Large intestine (tissue), 3 donors: ENCODE measurements around the gene SLC40A1. TPM values are rescaled to one million over a fixed set of nuclear protein-coding genes. Genes with fewer than 3 reads are reported as not detected.
"Not testable (repeated sequence)": the region's sequence is repeated elsewhere in the genome, so short reads cannot be mapped to it uniquely, and the experiment has no call there.

Experiments used
- DNase-seq, 2 donors: peaks; one replicate each; pipeline versions ENCODE4 v3.0.0 to v3.0.0-alpha.2; 2013
- H3K27ac ChIP-seq: one replicate; pipeline ENCODE4 v1.5.1; 2013; ENCODE audit warnings: low read length
- H3K27me3 ChIP-seq: 2 replicates; pipeline ENCODE4 v1.6.1; 2013; ENCODE audit warnings: low read length; ENCODE audit not compliant: control insufficient read depth, insufficient read depth
- H3K36me3 ChIP-seq: 2 replicates; pipeline ENCODE4 v1.6.1; 2013; ENCODE audit warnings: low read length; ENCODE audit not compliant: control insufficient read depth, insufficient read depth
- H3K4me1 ChIP-seq: one replicate; pipeline ENCODE4 v1.6.1; 2013; ENCODE audit warnings: low read length; ENCODE audit not compliant: control insufficient read depth, insufficient read depth
- H3K4me3 ChIP-seq: one replicate; pipeline ENCODE4 v1.5.1; 2013; ENCODE audit warnings: low read length
- H3K9me3 ChIP-seq: one replicate; pipeline ENCODE4 v1.6.1; 2013; ENCODE audit warnings: mild to moderate bottlenecking, low read depth, low read length, moderate library complexity; ENCODE audit not compliant: control insufficient read depth
- WGBS: methylation state at CpG from one replicate; pipeline ENCODE4 v1.1.5; 2013; ENCODE audit warnings: low lambda C conversion rate; ENCODE audit not compliant: insufficient coverage; 5-methylcytosine and 5-hydroxymethylcytosine counted together
- polyA plus RNA-seq: library from polyadenylated mRNA; unstranded; fragments of 120-200 nt; gene quantifications from one replicate; pipeline ENCODE4 v1.2.1, GENCODE V29; 2013

Gene SLC40A1
- polyA plus RNA-seq, 1 donor: 304 TPM

DNA sequence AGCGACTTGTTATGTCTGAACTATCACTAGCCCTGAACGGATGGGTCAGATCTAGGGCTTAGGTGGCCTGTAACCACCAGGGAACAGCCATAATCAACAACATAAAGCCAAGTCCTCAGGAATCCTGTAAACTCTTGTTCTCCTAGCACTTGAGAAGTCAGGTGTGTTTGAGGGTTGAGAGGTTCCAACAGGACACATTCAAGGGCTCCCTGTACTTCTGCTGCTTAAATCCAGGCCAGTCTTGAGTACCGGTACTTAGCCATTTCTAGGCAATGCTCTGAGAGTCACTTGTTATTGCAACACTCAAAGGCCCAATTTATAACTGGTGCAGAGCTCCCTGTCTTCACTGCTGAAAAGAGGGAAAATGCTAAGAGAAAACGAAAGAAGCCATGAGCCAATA is 21.6 kb upstream of the SLC40A1 start:
- WGBS: 100% methylated on average over 1 of the region's 4 CpGs
- no peak overlapping the region for H3K4me3 ChIP-seq

DNA sequence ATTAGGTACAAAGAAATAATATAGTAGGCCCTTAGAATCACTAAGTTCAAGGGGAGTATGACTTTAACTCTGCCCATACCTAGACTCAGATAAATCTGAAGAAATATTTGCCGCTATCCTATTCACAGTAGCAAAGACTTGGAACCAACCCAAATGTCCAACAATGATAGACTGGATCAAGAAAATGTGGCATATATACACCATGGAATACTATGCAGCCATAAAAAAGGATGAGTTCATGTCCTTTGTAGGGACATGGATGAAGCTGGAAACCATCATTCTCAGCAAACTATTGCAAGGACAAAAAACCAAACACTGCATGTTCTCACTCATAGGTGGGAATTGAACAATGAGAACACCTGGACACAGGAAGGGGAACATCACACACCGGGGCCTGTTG is 21.1 kb upstream of the SLC40A1 start:
- not testable (repeated sequence) for H3K27ac ChIP-seq, H3K4me3 ChIP-seq, H3K9me3 ChIP-seq, DNase-seq, H3K27me3 ChIP-seq, H3K4me1 ChIP-seq, H3K36me3 ChIP-seq
- WGBS: no CpG with 5 or more reads among the region's 2 CpGs

More for the DNA sequence above, 21.6 kb upstream of the SLC40A1 start:
- no peak for DNase-seq
- H3K36me3 ChIP-seq: no peaks in the 10 kb centered on the region
- no peaks in the 10 kb centered on the region for H3K27me3 ChIP-seq
- H3K4me1 ChIP-seq: no peaks in the 10 kb centered on the region
- no peak overlapping the region for H3K27ac ChIP-seq
- H3K9me3 ChIP-seq: no peaks in the 10 kb centered on the region

DNA sequence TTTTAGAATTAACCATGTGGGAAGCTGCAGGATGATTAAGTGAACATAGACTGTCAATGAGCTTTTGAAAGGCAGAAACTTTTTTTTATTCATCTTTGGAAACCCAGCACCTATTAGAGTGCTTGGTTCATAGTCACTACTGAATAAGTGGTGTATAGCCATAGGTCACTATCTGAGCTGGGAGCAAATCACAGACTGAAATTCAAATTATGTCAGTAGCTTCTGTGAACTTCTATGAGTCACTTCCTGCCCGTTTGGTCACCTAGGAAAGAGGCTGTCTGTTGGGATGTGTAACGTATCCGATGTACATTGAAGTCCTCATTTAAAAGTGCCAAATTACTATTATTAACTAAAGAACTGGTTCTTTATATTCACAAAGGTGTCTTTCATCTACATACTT is 20.5 kb upstream of the SLC40A1 start:
- Histone ChIP-seq H3K9me3 (no peaks in the 10 kb centered on the region), H3K27ac (no peak overlapping the region), H3K4me1 (no peaks in the 10 kb centered on the region), H3K4me3 (no peak overlapping the region), H3K27me3 (no peaks in the 10 kb centered on the region), H3K36me3 (no peaks in the 10 kb centered on the region)
- no CpG with 5 or more reads among the region's 3 CpGs for WGBS
- no peak for DNase-seq

DNA sequence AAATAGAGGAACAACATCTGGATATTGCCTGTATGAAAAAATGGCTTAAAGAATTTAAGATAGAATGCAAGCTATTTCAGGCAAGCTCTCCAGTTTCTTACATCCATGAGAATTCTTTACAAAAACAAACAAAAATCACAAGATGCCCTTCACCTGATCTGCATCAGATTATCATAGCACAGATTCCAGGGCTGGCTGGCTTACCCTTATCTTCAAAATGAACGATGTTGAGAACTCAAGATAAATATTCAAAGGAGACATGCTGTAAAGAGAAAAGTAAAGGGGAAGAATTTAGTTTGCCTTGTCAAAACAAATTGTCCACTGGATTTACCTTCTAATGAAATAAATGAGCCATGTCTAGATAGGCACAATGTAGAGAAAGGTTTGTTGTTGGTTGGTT is 18.7 kb upstream of the SLC40A1 start:
- WGBS: 0% methylated on average over 1 of the region's 1 CpG
- no peaks in the 10 kb centered on the region for H3K9me3 ChIP-seq
- no peak for DNase-seq
- no peaks in the 10 kb centered on the region for H3K4me1 ChIP-seq
- no peak overlapping the region for H3K27ac ChIP-seq
- no peak overlapping the region for H3K4me3 ChIP-seq
- no peaks in the 10 kb centered on the region for H3K36me3 ChIP-seq
- H3K27me3 ChIP-seq: no peaks in the 10 kb centered on the region

DNA sequence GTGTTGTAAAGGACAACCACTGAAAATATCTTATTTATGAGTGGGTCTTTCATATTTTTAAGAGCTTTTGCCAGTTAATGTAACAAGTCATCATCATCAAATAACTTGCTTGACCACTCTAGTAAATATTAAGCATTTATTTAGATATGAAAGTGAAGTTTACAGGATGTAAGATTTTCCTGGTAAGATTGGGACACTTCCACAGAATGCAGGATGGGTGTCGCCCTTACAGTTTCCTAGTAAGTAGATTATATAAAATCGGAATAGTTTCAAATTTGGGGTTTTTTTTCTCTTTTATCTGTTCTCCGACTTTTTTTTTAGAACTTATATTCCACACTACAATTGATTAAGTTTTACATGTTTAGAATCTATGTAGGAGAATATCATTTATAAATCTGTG is 14.8 kb upstream of the SLC40A1 start:
- Histone ChIP-seq H3K27me3 (no peaks in the 10 kb centered on the region), H3K9me3 (no peaks in the 10 kb centered on the region), H3K27ac (no peak overlapping the region), H3K4me1 (no peaks in the 10 kb centered on the region), H3K36me3 (no peaks in the 10 kb centered on the region), H3K4me3 (no peak overlapping the region)
- WGBS: 100% methylated on average over 2 of the region's 3 CpGs
- DNase-seq: no peak

DNA sequence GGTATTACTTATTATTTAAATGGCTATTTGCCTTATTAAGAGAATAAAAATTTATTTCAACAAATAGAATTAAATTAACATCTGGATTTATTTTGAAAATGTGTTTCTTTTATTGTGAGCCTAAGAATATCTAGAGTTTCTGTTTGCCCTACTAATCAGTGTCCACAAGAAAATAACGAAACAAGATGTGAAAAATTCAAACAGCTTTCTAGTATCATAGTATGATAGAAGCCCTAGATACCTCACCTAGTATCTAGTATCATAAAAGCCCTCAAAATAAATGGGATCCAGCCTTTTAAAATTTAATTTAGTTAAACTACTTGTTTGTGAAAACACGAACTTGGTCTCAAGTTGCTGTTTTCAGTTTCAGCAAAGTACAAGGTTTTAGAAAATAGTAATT is 13.7 kb upstream of the SLC40A1 start:
- whole genome bisulfite sequencing: 100% methylated on average over 1 of the region's 2 CpGs

DNA sequence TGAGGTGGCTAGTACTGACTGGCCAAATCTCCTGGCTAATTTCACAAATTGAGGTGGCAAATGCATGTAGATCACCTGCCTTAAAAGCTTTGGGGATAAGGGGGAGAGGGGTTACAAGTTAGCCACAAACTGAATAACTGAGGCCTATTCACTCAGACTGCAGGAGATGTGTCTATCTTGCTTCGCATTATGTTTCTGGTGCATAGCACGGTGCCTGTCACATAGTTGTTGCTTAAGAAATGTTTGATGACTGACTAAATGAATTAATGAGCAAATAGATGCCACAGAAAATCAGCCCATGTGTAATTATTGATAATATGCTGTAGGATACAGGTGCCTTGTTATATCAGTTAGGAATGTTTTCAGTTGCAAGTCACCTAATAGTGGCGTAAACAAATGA is 12.5 kb upstream of the SLC40A1 start:
- Histone ChIP-seq H3K4me1 (no peaks in the 10 kb centered on the region), H3K36me3 (no peaks in the 10 kb centered on the region), H3K27me3 (no peaks in the 10 kb centered on the region), H3K27ac (no peak overlapping the region), H3K9me3 (no peaks in the 10 kb centered on the region), H3K4me3 (no peak overlapping the region)
- no peak for DNase-seq
- WGBS: no CpG with 5 or more reads among the region's 3 CpGs

More for the DNA sequence above, 13.7 kb upstream of the SLC40A1 start:
- DNase-seq: no peak
- Histone ChIP-seq H3K4me3 (no peak overlapping the region), H3K9me3 (no peaks in the 10 kb centered on the region), H3K4me1 (no peaks in the 10 kb centered on the region), H3K27ac (no peak overlapping the region), H3K36me3 (no peaks in the 10 kb centered on the region), H3K27me3 (no peaks in the 10 kb centered on the region)

DNA sequence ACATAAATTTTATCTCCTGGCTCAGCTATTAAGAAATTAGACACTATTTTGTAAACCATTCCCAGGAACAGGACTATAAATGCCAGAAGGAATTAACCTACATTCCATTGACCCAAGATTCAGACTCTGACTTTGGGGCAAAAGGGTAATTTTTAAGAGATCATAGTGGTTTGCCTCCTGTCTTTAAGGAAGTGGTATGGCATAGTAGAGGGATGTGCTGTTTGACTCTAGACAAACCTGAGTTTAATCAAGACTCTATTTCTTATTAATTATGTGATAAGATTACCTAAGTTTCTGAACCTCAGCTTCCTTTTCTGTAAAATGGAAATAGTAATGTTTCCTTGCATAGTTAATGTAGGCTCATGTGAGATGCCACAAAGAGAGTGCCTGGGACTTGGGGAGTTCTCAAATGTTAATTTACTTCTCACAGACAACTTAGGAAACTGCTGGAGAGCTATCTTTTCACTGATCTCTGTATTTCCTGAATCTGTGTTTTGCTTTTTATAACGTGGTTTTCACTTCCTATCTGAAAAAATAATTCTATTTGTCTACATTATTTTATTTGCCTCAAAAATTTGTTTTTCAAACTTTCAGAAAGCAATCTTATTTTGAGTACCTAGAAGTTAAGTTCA is 11.9 kb upstream of the SLC40A1 start:
- DNase-seq: no peak
- 25% methylated on average over 1 of the region's 1 CpG for WGBS

DNA sequence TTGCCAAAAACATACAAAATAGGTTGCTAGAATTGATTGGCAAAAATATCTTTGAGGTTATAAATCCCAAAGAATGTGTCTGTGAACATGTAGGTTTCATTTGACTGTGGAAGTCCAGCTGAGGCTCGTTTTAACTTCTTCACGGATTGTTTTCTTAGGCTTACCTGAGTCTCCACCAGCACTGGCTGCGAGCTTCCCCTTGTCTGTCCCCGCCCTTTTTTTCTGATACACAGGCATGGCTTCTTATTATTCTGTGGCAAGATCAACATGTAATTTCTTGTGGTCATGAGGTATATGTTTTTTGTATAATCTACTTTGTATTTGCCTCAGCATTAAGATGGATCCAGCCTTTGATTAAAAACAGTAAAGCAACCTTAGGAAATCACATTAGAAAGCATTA is 7.2 kb upstream of the SLC40A1 start:
- no peak overlapping the region for H3K4me3 ChIP-seq
- H3K27ac ChIP-seq: no peak overlapping the region
- peaks cover 9% of the 10 kb centered on the region for H3K4me1 ChIP-seq
- H3K36me3 ChIP-seq: no peaks in the 10 kb centered on the region
- no peaks in the 10 kb centered on the region for H3K9me3 ChIP-seq
- no peaks in the 10 kb centered on the region for H3K27me3 ChIP-seq
- WGBS: 71% methylated on average over 4 of the region's 4 CpGs
- DNase-seq: no peak

More for the DNA sequence above, 11.9 kb upstream of the SLC40A1 start:
- Histone ChIP-seq H3K4me1 (no peaks in the 10 kb centered on the region), H3K27ac (no peak overlapping the region), H3K9me3 (no peaks in the 10 kb centered on the region), H3K36me3 (no peaks in the 10 kb centered on the region), H3K4me3 (no peak overlapping the region), H3K27me3 (no peaks in the 10 kb centered on the region)

DNA sequence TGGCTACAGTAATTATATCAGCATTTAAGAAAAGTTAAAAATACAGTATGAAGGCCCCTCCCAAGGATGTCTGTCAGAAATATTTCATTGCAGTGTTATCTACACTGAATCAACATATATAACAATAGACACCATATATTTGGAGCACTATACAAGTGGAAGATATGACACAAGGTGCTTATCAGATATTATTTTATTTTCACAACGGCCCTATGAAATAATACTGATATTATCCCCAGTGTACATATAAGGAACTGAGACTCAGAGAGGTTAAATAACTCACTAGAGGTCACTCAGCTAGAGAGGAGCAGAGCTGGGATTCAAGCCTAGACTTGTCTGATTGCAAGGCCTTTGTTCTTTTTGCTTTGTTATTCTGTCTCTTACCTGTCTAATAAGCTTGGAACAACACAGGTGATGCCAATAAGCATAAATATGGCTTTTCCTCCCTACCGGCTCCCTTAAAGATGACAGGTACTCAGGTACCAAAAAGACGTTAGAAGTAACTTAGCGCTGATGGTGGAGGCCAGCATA is 4.7 kb upstream of the SLC40A1 start:
- no peaks in the 10 kb centered on the region for H3K36me3 ChIP-seq
- peaks cover 24% of the 10 kb centered on the region for H3K4me1 ChIP-seq
- DNase-seq: no peak
- H3K27me3 ChIP-seq: no peaks in the 10 kb centered on the region
- H3K27ac ChIP-seq: peak overlapping the region; percentile 66
- no peak overlapping the region for H3K4me3 ChIP-seq
- no peaks in the 10 kb centered on the region for H3K9me3 ChIP-seq
- WGBS: 40% methylated on average over 1 of the region's 4 CpGs

DNA sequence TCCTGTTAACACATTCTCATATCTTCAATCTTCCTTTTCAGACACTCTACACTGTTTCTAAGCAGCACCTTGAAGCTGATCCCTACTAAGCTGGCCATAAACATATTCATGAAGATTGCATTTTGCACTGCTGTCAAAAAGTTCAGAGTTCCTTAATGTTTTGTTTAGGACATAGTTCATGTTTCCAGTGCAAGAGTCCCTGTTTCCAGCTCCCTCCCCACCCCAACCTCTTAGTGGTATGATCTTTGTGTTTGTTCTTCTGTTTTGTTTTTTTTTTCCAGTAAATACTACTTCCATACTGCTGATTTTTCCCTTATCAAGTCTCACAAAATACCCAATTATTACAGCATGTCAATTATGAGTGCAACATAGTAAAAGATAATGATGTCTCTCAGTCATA is 4.1 kb upstream of the SLC40A1 start:
- peaks cover 24% of the 10 kb centered on the region for H3K4me1 ChIP-seq
- no peaks in the 10 kb centered on the region for H3K27me3 ChIP-seq
- H3K4me3 ChIP-seq: no peak overlapping the region
- H3K9me3 ChIP-seq: no peaks in the 10 kb centered on the region
- H3K27ac ChIP-seq: peak overlapping the region; percentile 66
- DNase-seq: peak; percentile 52 to 84
- H3K36me3 ChIP-seq: no peaks in the 10 kb centered on the region
